ENCODE data around the gene GNL3. TPM values are rescaled to one million over a fixed set of nuclear protein-coding genes. Genes with fewer than 3 reads are reported as not detected.
"Not testable (repeated sequence)": the region's sequence is repeated elsewhere in the genome, so short reads cannot be mapped to it uniquely, and the experiment has no call there.

The GNL3 gene
- total and polyA plus RNA-seq, 2 of the 8 experiments (the other 6 are each of a cell fraction or from before 2014, with no cell fraction given): 45.5 to 184 TPM

DNA sequence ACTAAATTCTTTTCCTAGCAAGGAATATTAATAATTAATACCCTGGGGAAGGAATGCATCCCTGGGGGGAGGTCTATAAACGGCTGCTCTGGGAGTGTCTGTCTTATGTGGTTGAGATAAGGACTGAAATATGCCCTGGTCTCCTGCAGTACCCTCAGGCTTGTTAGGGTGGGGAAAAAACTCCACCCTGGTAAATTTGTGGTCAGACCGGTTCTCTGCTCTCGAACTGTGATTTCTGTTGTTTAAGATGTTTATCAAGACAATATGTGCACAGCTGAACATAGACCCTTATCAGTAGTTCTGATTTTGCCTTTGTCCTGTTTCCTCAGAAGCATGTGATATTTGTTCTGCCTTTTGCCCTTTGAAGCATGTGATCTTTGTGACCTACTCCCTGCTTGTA is 42.9 kb downstream of the GNL3 start:
- FAIRE-seq; POLR2A ChIA-PET (ENCODE audit: partially characterized antibody): not testable (repeated sequence)
- WGBS, 2 experiments (ENCODE audit: extremely low coverage in 1 of 2, insufficient coverage in 1 of 2, insufficient read length in 1 of 2, insufficient replicate concordance in 2 of 2, low coverage in 1 of 2, low lambda C conversion rate in 2 of 2, missing lambda C conversion rate in 1 of 2): 63% methylated on average over 3 of the region's 3 CpGs; no CpG with 5 or more reads in 1 of the 2 experiments

More for the DNA sequence above, 42.9 kb downstream of the GNL3 start:
- H3K27ac ChIP-seq (ENCODE audit: low read depth, low read length); H3K4me2 ChIP-seq (ENCODE audit: insufficient read depth in 1 of 2, low read depth in 2 of 2, low read length in 2 of 2); H4K20me1 ChIP-seq (replicated peaks in 1 of 2; ENCODE audit: control insufficient read depth in 1 of 2, insufficient read depth in 2 of 2, low read length in 2 of 2); H3K9ac ChIP-seq (replicated peaks in 1 of 4; ENCODE audit: extremely low read depth in 1 of 4, low read depth in 3 of 4, low read length in 3 of 4); CTCF ChIA-PET (ENCODE audit: partially characterized antibody); H3K18ac ChIP-seq (ENCODE audit: extremely low read depth, low read length); H2BK120ac ChIP-seq (replicated peaks; ENCODE audit: low read depth, low read length); H2BK20ac ChIP-seq (ENCODE audit: low read length); H4K8ac ChIP-seq (ENCODE audit: extremely low read depth, insufficient read depth, low read length); H4K5ac ChIP-seq (ENCODE audit: insufficient read length, low read depth, low read length); H3K79me1 ChIP-seq (ENCODE audit: low read depth, low read length); H3K23me2 ChIP-seq (ENCODE audit: low read depth, low read length); H2BK12ac ChIP-seq (ENCODE audit: low read depth, low read length); H2BK5ac ChIP-seq (ENCODE audit: low read depth, low read length); H3K14ac ChIP-seq (ENCODE audit: insufficient read length); DNase-seq (ENCODE audit: low read depth in 1 of 2, low spot score in 2 of 2); H3K4me1 ChIP-seq (replicated peaks in 1 of 4; ENCODE audit: control insufficient read depth in 3 of 4, insufficient read depth in 4 of 4, low read length in 3 of 4); H2AFZ ChIP-seq (ENCODE audit: low read length); H2BK15ac ChIP-seq (ENCODE audit: low read length); H3K56ac ChIP-seq (replicated peaks; ENCODE audit: insufficient read length, low read depth, low read length); H3K27me3 ChIP-seq (replicated peaks in 1 of 4; ENCODE audit: control insufficient read depth in 3 of 4, extremely low read depth in 1 of 4, insufficient read depth in 3 of 4, low read length in 3 of 4); H2AK5ac ChIP-seq (ENCODE audit: low read depth, low read length); H3K23ac ChIP-seq (ENCODE audit: insufficient read length); H4K91ac ChIP-seq (replicated peaks; ENCODE audit: insufficient read length, low read length); H3K79me2 ChIP-seq (ENCODE audit: control insufficient read depth in 1 of 2, insufficient read depth in 2 of 2, low read length in 2 of 2); H3K4ac ChIP-seq (replicated peaks; ENCODE audit: insufficient read length, low read depth, low read length); H3K9me3 ChIP-seq (ENCODE audit: insufficient read depth in 2 of 2, low read depth in 1 of 2, low read length in 1 of 2); H3K4me3 ChIP-seq (ENCODE audit: extremely low read depth in 1 of 4, insufficient read depth in 2 of 4, low read depth in 3 of 4, low read length in 4 of 4): not testable (repeated sequence)
- H3K36me3 ChIP-seq (ENCODE audit: control insufficient read depth in 2 of 4, insufficient read depth in 4 of 4, low read length in 3 of 4): peaks cover 0 to 25% (median 16%) of the 10 kb centered on the region in 4 experiments; a peak in 5 of 8 replicates

Measured in H1 (cell line).